HG02759 (cell line): ENCODE measurements around the gene NEXMIF.
"Not testable (repeated sequence)": the region's sequence is repeated elsewhere in the genome, so short reads cannot be mapped to it uniquely, and the experiment has no call there.

Experiments
- ATAC-seq: cut with Tn5 transposase; IDR thresholded peaks from one replicate; pipeline ENCODE4 v1.9.1; 2021; ENCODE audit warnings: mild to moderate bottlenecking, moderate library complexity; ENCODE audit not compliant: unreplicated experiment

Gene NEXMIF

GRCh38 chrX:74797338-74797887, 127.8 kb downstream of the NEXMIF start:
- ATAC-seq = no peak

- no peak for ATAC-seq
Measured at GRCh38 chrX:74788545-74789086, 136.6 kb downstream of the NEXMIF start.

- no peak for ATAC-seq
Measured at GRCh38 chrX:74784629-74785028, 140.6 kb downstream of the NEXMIF start.

GRCh38 chrX:74781507-74782034, 143.7 kb downstream of the NEXMIF start:
- no peak for ATAC-seq

GRCh38 chrX:74779175-74779574, 146.1 kb downstream of the NEXMIF start:
- peak; percentile 39 for ATAC-seq

GRCh38 chrX:74774988-74775387, 150.3 kb downstream of the NEXMIF start:
- no peak for ATAC-seq

GRCh38 chrX:74736450-74736849, 188.8 kb downstream of the NEXMIF start:
- no peak for ATAC-seq

- ATAC-seq = no peak
Measured at GRCh38 chrX:74705269-74705668, 220.0 kb downstream of the NEXMIF start.

GRCh38 chrX:74701343-74701742, 223.9 kb downstream of the NEXMIF start:
- not testable (repeated sequence) for ATAC-seq

- ATAC-seq = no peak
Measured at GRCh38 chrX:74684466-74684865, 240.8 kb downstream of the NEXMIF start.
